ENCODE measurements around the gene MUC5AC. TPM values are rescaled to one million over a fixed set of nuclear protein-coding genes. Genes with fewer than 3 reads are reported as not detected.

Gene MUC5AC
- total and polyA plus RNA-seq, 9 donors: 0.01 to 0.75 (median 0.04) TPM; not detected in 4

DNA sequence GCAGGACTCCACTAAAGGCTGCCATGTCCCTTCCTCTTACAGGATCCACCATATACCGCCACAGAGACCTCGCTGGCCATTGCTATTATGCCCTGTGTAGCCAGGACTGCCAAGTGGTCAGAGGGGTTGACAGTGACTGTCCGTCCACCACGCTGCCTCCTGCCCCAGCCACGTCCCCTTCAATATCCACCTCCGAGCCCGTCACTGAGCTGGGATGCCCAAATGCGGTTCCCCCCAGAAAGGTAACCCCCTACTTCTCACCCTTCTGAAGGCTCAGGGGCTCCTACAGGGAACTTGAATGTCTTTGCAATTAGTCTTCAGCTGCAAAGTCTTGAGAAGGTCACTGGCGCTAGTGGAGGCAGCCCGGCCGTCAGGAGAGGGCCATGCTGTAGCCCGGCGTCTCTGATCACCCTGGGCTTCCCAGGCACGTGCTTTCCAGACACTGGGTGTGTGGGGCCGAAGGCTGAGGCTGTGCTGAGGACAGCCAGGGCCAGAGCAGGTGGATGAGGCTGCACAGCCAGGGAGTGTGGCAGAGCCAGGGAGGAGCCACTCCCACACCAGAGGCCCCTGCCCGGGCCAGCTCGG is 35.1 kb downstream of the MUC5AC start:
- H3K4me3 ChIP-seq (ENCODE audit: low read length): no peak overlapping the region
- no peaks in the 10 kb centered on the region for H3K27me3 ChIP-seq (ENCODE audit: control insufficient read depth, insufficient read depth, low read length)
- no peaks in the 10 kb centered on the region for H3K4me1 ChIP-seq (ENCODE audit: control insufficient read depth, insufficient read depth, low read length)
- no peak for DNase-seq
- WGBS (ENCODE audit: insufficient coverage): 88% methylated on average over 15 of the region's 17 CpGs
- no peaks in the 10 kb centered on the region for H3K36me3 ChIP-seq (ENCODE audit: control insufficient read depth, insufficient read depth, low read length)
- H3K27ac ChIP-seq (ENCODE audit: low read length): no peak overlapping the region
- peaks cover 5% of the 10 kb centered on the region for H3K9me3 ChIP-seq (replicated peaks; ENCODE audit: control insufficient read depth, low read depth, low read length)

DNA sequence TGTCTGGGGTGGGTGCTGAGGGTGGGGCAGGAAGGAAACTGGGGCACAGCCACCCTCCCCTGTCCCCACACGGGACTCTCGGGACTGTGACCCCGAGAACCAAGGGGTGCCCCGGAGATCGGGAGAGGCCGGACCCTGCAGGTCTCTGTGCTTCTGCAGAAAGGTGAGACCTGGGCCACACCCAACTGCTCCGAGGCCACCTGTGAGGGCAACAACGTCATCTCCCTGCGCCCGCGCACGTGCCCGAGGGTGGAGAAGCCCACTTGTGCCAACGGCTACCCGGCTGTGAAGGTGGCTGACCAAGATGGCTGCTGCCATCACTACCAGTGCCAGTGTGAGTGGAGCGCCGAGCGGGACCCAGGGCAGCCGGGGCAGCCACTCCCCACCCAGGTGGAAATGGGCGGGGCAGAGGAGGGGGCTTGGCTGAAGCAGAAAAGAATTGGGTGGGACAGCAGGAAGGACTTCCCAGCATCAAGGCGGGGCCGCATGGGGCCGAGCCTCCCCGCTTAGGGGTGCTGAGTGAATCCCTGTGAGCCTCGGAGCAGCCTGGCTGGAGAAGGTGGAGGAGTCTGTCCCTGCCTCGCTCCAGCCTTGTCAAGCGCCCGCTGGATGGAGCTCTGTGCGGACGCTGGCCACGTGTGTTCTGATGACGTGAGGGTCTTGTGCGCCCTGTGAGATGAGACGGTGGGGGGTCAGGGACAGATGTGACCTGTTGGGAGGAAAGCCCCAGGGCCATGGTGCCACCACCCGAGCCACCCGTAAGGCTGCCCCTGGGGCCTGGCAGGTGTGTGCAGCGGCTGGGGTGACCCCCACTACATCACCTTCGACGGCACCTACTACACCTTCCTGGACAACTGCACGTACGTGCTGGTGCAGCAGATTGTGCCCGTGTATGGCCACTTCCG is 35.8 kb downstream of the MUC5AC start:
- no peak for DNase-seq
- Histone ChIP-seq H3K36me3 (ENCODE audit: control insufficient read depth, insufficient read depth, low read length) (no peaks in the 10 kb centered on the region), H3K4me1 (ENCODE audit: control insufficient read depth, insufficient read depth, low read length) (no peaks in the 10 kb centered on the region), H3K27me3 (ENCODE audit: control insufficient read depth, insufficient read depth, low read length) (no peaks in the 10 kb centered on the region), H3K9me3 (replicated peaks; ENCODE audit: control insufficient read depth, low read depth, low read length) (peaks cover 5% of the 10 kb centered on the region), H3K4me3 (ENCODE audit: low read length) (no peak overlapping the region), H3K27ac (ENCODE audit: low read length) (no peak overlapping the region)
- 90% methylated on average over 43 of the region's 43 CpGs for whole genome bisulfite sequencing (ENCODE audit: insufficient coverage)

DNA sequence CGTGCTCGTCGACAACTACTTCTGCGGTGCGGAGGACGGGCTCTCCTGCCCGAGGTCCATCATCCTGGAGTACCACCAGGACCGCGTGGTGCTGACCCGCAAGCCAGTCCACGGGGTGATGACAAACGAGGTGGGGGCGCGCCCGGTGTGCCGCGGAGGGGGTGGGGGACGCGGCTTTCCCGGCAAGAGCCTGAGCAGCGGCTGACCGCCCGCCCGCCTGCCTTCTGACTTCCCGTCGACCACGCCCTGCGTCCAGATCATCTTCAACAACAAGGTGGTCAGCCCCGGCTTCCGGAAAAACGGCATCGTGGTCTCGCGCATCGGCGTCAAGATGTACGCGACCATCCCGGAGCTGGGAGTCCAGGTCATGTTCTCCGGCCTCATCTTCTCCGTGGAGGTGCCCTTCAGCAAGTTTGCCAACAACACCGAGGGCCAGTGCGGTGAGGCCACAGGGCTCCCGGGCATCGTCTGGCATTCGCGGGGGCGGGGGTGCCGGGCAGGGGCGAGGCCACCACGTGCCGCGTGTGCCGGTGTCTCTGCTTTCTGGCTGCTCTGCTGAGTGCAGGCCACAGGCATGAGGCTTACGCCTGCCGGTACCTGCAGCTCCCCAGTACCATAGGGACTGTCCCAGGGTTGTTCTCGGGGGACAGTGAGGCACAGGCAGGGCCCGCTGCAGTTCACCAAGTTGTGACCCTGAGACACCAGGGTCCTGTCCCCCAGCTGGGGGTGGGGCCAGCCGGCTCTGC is 36.7 kb downstream of the MUC5AC start:
- WGBS (ENCODE audit: insufficient coverage): 94% methylated on average over 59 of the region's 59 CpGs
- Histone ChIP-seq H3K27me3 (ENCODE audit: control insufficient read depth, insufficient read depth, low read length) (no peaks in the 10 kb centered on the region), H3K4me3 (ENCODE audit: low read length) (no peak overlapping the region), H3K4me1 (ENCODE audit: control insufficient read depth, insufficient read depth, low read length) (no peaks in the 10 kb centered on the region), H3K27ac (ENCODE audit: low read length) (no peak overlapping the region), H3K36me3 (ENCODE audit: control insufficient read depth, insufficient read depth, low read length) (no peaks in the 10 kb centered on the region), H3K9me3 (replicated peaks; ENCODE audit: control insufficient read depth, low read depth, low read length) (peaks cover 5% of the 10 kb centered on the region)
- no peak for DNase-seq

DNA sequence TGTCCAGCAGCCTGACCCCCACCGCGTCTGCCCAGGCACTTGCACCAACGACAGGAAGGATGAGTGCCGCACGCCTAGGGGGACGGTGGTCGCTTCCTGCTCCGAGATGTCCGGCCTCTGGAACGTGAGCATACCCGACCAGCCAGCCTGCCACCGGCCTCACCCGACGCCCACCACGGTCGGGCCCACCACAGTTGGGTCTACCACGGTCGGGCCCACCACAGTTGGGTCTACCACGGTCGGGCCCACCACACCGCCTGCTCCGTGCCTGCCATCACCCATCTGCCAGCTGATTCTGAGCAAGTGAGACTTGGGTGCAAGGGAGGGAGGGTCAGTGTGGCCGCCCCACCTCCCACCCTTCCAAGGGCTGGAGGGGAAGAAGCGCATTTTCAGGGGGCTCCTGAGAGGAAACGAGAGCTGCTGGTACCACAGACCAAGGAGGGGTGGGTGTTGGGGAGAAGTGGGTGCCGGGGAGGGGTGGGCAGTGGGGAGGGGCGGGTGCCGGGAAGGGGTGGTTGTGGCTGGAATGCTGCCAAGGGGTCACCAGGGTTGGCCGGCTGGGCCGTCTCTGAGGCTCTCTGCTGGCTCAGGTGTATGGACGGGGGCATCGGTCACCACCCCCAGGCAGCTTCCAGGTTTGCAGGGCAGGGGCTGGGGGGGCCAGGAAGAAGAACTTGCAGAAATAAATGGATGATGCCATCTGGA is 37.4 kb downstream of the MUC5AC start:
- no peak for DNase-seq
- H3K27me3 ChIP-seq (ENCODE audit: control insufficient read depth, insufficient read depth, low read length): no peaks in the 10 kb centered on the region
- peaks cover 5% of the 10 kb centered on the region for H3K9me3 ChIP-seq (replicated peaks; ENCODE audit: control insufficient read depth, low read depth, low read length)
- no peak overlapping the region for H3K4me3 ChIP-seq (ENCODE audit: low read length)
- WGBS (ENCODE audit: insufficient coverage): 86% methylated on average over 23 of the region's 32 CpGs
- H3K27ac ChIP-seq (ENCODE audit: low read length): no peak overlapping the region
- no peaks in the 10 kb centered on the region for H3K4me1 ChIP-seq (ENCODE audit: control insufficient read depth, insufficient read depth, low read length)
- H3K36me3 ChIP-seq (ENCODE audit: control insufficient read depth, insufficient read depth, low read length): no peaks in the 10 kb centered on the region

DNA sequence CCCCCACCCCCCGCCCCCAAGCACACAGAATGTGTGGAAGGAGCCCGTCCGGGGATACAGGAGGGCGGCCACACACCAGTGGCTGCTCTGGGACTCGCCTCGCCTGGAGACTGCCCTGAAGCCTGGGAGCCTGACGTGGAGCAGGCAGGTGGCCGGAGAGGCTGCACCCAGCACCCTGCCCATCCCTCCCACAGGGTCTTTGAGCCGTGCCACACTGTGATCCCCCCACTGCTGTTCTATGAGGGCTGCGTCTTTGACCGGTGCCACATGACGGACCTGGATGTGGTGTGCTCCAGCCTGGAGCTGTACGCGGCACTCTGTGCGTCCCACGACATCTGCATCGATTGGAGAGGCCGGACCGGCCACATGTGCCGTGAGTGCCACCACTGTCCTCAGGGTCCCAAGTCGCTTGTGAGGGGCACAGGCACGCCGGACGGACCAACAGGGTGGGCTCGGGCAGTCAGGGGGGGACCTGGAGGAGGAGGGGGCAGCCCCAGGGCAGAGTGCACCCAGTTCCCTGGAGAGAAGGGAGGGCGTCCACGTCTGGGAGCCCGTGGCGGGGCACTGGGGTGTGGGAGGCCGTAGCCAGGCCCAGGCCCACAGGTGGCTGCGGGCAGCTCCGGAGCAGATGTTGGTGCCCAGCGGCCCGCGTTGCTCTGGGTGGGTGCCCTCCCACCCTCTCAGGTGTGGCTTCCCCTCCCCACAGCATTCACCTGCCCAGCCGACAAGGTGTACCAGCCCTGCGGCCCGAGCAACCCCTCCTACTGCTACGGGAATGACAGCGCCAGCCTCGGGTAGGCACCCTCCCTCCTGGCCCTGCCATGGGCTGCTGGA is 38.1 kb downstream of the MUC5AC start:
- Histone ChIP-seq H3K9me3 (replicated peaks; ENCODE audit: control insufficient read depth, low read depth, low read length) (peaks cover 3% of the 10 kb centered on the region), H3K4me3 (ENCODE audit: low read length) (no peak overlapping the region), H3K27me3 (ENCODE audit: control insufficient read depth, insufficient read depth, low read length) (peaks cover 3% of the 10 kb centered on the region), H3K27ac (ENCODE audit: low read length) (no peak overlapping the region), H3K4me1 (ENCODE audit: control insufficient read depth, insufficient read depth, low read length) (no peaks in the 10 kb centered on the region), H3K36me3 (ENCODE audit: control insufficient read depth, insufficient read depth, low read length) (no peaks in the 10 kb centered on the region)
- no peak for DNase-seq
- 88% methylated on average over 33 of the region's 41 CpGs for WGBS (ENCODE audit: insufficient coverage)

DNA sequence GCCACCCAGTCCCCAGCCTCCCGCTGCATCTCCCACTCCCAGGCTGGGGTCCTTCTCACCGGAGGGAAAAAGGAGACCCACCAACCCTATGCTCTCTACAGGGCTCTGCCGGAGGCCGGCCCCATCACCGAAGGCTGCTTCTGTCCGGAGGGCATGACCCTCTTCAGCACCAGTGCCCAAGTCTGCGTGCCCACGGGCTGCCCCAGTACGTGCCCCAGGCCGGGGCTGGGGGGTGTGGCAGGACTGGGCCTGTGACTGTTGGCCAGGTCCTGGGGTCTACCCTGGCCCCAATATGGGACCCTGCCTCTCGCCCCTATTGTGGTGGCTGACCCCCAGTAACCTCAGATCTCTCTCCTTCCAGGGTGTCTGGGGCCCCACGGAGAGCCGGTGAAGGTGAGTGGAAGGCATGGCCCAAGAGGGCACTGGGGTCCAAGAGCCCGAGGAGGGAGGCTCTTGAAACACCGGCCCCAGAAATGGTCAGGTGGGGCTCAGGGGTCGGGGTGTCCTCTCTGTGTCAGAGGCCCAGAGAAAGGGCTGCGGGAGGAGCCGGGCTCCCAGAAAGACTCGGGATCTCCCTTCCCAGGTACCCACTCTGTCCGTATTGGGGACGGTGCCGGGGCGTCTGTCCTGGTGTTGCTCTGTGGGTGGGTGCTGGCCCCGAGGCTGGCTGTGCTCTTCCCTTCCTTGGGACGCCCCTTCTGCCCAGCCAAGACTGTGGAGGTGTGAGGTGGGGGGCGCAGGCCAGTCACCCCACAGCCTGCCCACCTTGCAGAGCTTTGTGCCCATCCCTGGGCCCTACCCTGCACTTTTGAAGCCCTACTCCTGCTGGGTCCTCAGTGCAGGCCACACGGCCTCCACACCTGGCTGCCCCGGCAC is 39.0 kb downstream of the MUC5AC start:
- Histone ChIP-seq H3K4me1 (ENCODE audit: control insufficient read depth, insufficient read depth, low read length) (no peaks in the 10 kb centered on the region), H3K9me3 (replicated peaks; ENCODE audit: control insufficient read depth, low read depth, low read length) (peaks cover 3% of the 10 kb centered on the region), H3K27ac (ENCODE audit: low read length) (no peak overlapping the region), H3K36me3 (ENCODE audit: control insufficient read depth, insufficient read depth, low read length) (no peaks in the 10 kb centered on the region), H3K27me3 (ENCODE audit: control insufficient read depth, insufficient read depth, low read length) (peaks cover 3% of the 10 kb centered on the region), H3K4me3 (ENCODE audit: low read length) (no peak overlapping the region)
- no peak for DNase-seq
- 68% methylated on average over 14 of the region's 28 CpGs for WGBS (ENCODE audit: insufficient coverage)

DNA sequence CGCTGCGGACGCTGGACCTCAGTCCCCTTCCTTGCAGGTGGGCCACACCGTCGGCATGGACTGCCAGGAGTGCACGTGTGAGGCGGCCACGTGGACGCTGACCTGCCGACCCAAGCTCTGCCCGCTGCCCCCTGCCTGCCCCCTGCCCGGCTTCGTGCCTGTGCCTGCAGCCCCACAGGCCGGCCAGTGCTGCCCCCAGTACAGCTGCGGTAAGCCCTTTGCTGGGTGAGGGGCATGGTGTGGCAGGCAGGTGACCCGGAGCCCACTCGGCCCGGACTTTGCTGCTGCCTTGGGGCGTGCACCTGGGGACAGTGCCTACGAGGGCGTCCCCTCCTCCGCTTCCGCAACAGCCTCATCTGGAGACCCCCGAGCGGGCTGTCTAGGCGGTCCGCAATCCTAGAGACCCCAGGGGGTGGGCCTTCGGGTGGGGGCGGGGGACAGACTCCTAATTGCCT is 39.7 kb downstream of the MUC5AC start:
- H3K4me1 ChIP-seq (ENCODE audit: control insufficient read depth, insufficient read depth, low read length): no peaks in the 10 kb centered on the region
- H3K9me3 ChIP-seq (replicated peaks; ENCODE audit: control insufficient read depth, low read depth, low read length): peaks cover 3% of the 10 kb centered on the region
- H3K4me3 ChIP-seq (ENCODE audit: low read length): no peak overlapping the region
- H3K27ac ChIP-seq (ENCODE audit: low read length): no peak overlapping the region
- WGBS (ENCODE audit: insufficient coverage): 83% methylated on average over 19 of the region's 29 CpGs
- H3K36me3 ChIP-seq (ENCODE audit: control insufficient read depth, insufficient read depth, low read length): no peaks in the 10 kb centered on the region
- peaks cover 3% of the 10 kb centered on the region for H3K27me3 ChIP-seq (ENCODE audit: control insufficient read depth, insufficient read depth, low read length)
- DNase-seq: no peak

DNA sequence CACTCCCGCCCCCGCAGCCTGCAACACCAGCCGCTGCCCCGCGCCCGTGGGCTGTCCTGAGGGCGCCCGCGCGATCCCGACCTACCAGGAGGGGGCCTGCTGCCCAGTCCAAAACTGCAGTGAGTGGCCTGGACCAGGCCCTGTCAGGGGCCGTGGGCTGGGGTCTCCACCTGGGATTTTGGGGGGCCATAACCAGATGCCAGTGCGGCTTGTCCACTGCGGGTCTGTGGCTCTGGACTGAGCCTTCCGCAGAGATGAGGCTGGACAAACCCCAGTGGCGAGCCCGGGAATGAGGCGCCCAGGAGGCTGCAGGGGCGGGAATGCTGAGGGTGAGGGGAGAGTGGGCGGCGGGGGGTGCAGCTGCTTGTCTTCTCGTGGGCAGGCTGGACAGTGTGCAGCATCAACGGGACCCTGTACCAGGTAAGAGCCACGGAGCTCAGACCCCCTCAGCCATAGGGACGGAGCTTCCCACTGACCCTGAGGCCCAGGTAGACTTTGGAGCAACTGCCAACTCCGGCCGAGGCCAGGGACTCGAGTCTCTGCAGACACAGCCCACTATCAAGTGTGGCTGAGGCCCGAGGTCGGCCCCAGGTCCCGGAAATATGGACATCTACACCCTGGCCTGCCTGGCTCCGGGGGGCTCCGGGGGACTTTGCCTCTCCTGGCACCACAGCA is 40.3 kb downstream of the MUC5AC start:
- no peak overlapping the region for H3K27ac ChIP-seq (ENCODE audit: low read length)
- no peak overlapping the region for H3K4me3 ChIP-seq (ENCODE audit: low read length)
- WGBS (ENCODE audit: insufficient coverage): 63% methylated on average over 28 of the region's 33 CpGs
- H3K9me3 ChIP-seq (replicated peaks; ENCODE audit: control insufficient read depth, low read depth, low read length): peaks cover 3% of the 10 kb centered on the region
- no peaks in the 10 kb centered on the region for H3K36me3 ChIP-seq (ENCODE audit: control insufficient read depth, insufficient read depth, low read length)
- no peak for DNase-seq
- no peaks in the 10 kb centered on the region for H3K4me1 ChIP-seq (ENCODE audit: control insufficient read depth, insufficient read depth, low read length)
- peaks cover 7% of the 10 kb centered on the region for H3K27me3 ChIP-seq (ENCODE audit: control insufficient read depth, insufficient read depth, low read length)
